ENCODE results near the gene ARHGAP28. TPM values are rescaled to one million over a fixed set of nuclear protein-coding genes. Genes with fewer than 3 reads are reported as not detected.

Gene ARHGAP28
- total RNA-seq, 6 donors from 2014 or later, result 4.1 to 18.9 (median 11.3) TPM

DNA sequence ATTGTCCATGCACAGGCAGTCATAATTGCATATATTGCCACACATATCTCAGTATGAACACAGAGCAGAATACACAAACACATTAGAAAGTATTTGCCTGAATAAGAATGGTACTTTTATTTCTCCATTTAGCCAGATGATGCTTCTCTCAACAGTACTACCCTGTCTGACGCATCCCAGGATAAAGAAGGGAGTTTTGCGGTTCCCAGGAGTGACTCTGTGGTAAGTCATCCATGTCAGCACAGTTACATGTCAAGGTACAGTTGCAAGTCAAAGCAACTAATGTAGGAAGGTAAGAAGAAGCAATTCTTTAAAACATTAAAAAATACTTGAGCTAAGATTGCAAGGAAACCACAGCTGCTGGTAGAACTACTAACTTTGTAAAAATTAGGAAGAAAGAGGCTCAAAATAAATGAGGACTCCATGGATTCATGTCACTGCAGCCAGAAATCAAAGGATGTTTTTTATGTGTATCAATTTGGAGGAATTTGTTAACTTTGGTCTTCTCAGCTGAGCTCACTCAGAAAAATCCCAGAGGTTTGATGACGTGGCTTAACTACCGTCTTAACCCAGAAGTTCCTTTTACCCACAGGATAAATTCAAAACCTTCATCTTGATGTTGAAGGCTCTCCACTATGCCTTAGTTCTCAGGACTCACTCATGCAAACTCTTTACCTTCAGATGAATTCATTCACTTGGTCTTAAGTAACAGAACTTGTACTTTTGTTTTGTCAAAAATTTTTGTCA, 130.3 kb downstream of the ARHGAP28 start:
- Histone ChIP-seq H3K9me3 (peaks cover 0 to 4% (median 0%) of the 10 kb centered on the region in 4 donors), H3K4me3 (no peak overlapping the region), H3K27me3 (no peaks in the 10 kb centered on the region), H3K27ac (no peak overlapping the region), H3K36me3 (no peaks in the 10 kb centered on the region), H3K4me1 (no peaks in the 10 kb centered on the region)
- DNase-seq, result no peak
- ATAC-seq (ENCODE audit: low FRiP score in 2 of 2), result no peak
- no peak for TF ChIP-seq CTCF (IDR thresholded peaks at IDR 0.05)
- no peak for TF ChIP-seq EP300 (IDR thresholded peaks at IDR 0.05)
- TF ChIP-seq POLR2AphosphoS5 (IDR thresholded peaks at IDR 0.05), result no peak
- TF ChIP-seq POLR2A (IDR thresholded peaks at IDR 0.05), result no peak
- 94 to 96% methylated on average over 4 of the region's 4 CpGs for WGBS, 2 donors

- WGBS, 2 donors, result 83 to 92% methylated on average over 4 of the region's 4 CpGs
- ATAC-seq (ENCODE audit: low FRiP score in 2 of 2) (no peak), DNase-seq (no peak)
- H3K27ac ChIP-seq, result no peak overlapping the region
- no peak overlapping the region for H3K4me3 ChIP-seq
- H3K36me3 ChIP-seq, result no peaks in the 10 kb centered on the region
- no peaks in the 10 kb centered on the region for H3K9me3 ChIP-seq
- H3K27me3 ChIP-seq, result no peaks in the 10 kb centered on the region
- no peak for TF ChIP-seq CTCF (IDR thresholded peaks at IDR 0.05)
- no peak for TF ChIP-seq EP300 (IDR thresholded peaks at IDR 0.05)
- TF ChIP-seq POLR2A (IDR thresholded peaks at IDR 0.05), result no peak
- TF ChIP-seq POLR2AphosphoS5 (IDR thresholded peaks at IDR 0.05), result no peak
- H3K4me1 ChIP-seq, result no peaks in the 10 kb centered on the region
These were observed 131.4 kb downstream of the ARHGAP28 start for GRCh38 chr18:6860804-6861448.

DNA sequence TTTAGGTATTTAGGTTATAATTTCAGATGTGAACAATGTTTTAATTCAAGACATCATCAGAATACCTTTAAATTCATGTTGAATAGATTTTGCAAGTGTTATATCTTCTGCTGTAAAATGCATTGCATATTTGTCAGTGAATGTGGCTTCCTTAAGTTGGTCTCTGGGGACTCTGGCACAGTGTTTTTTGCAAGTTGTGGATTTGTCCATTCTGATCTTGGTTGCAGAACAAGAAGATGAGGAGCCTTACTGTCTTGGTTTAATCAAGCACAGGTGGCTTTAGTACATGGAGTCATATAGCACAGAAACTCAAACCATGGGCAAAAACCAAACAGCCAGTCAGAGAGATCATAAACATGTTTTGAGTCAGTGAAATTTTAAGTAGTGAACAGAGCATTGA, 135.7 kb downstream of the ARHGAP28 start:
- Histone ChIP-seq H3K4me1 (no peaks in the 10 kb centered on the region), H3K27ac (no peak overlapping the region), H3K9me3 (no peaks in the 10 kb centered on the region), H3K27me3 (no peaks in the 10 kb centered on the region), H3K36me3 (no peaks in the 10 kb centered on the region), H3K4me3 (no peak overlapping the region)
- DNase-seq (no peak), ATAC-seq (ENCODE audit: low FRiP score in 2 of 2) (no peak)
- no peak for TF ChIP-seq POLR2A (IDR thresholded peaks at IDR 0.05)

GRCh38 chr18:6866552-6867085, 137.1 kb downstream of the ARHGAP28 start:
- 64 to 68% methylated on average over 3 of the region's 3 CpGs for WGBS, 2 donors
- Histone ChIP-seq H3K9me3 (no peaks in the 10 kb centered on the region), H3K27me3 (no peaks in the 10 kb centered on the region), H3K27ac (no peak overlapping the region), H3K4me3 (no peak overlapping the region), H3K4me1 (no peaks in the 10 kb centered on the region), H3K36me3 (peaks cover 0 to 5% (median 0%) of the 10 kb centered on the region in 4 donors)
- ATAC-seq (ENCODE audit: low FRiP score in 2 of 2), result no peak
- no peak for DNase-seq
- TF ChIP-seq CTCF (IDR thresholded peaks at IDR 0.05) (no peak), POLR2AphosphoS5 (IDR thresholded peaks at IDR 0.05) (no peak), POLR2A (IDR thresholded peaks at IDR 0.05) (no peak), EP300 (IDR thresholded peaks at IDR 0.05) (no peak)

DNA sequence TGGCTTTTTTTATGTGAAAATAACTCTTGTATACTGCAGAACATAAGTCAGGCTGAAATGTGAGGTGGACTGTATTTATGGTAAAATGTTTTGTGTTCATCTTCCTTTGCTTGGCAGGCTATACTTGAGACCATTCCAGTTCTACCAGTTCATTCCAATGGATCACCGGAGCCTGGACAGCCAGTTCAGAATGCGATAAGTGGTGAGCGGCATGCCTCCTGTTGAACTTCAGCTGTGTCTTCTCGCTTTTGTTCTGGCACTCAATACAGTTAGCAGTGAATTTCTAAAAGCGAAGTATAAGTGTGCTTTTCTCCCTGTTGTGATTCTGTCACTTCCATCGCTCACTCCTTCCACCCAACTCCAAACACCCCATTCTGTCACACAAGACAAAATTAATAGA, 138.5 kb downstream of the ARHGAP28 start:
- no peak overlapping the region for H3K27ac ChIP-seq
- no peak for DNase-seq
- H3K4me3 ChIP-seq, result no peak overlapping the region
- H3K27me3 ChIP-seq, result no peaks in the 10 kb centered on the region
- WGBS, 2 donors, result 86 to 88% methylated on average over 6 of the region's 6 CpGs
- TF ChIP-seq POLR2AphosphoS5 (IDR thresholded peaks at IDR 0.05), result no peak
- TF ChIP-seq CTCF (IDR thresholded peaks at IDR 0.05), result no peak
- no peak for TF ChIP-seq POLR2A (IDR thresholded peaks at IDR 0.05)
- TF ChIP-seq EP300 (IDR thresholded peaks at IDR 0.05), result no peak
- no peaks in the 10 kb centered on the region for H3K9me3 ChIP-seq
- no peak for ATAC-seq (ENCODE audit: low FRiP score in 2 of 2)
- H3K4me1 ChIP-seq, result no peaks in the 10 kb centered on the region
- peaks cover 0 to 5% (median 0%) of the 10 kb centered on the region in 4 donors for H3K36me3 ChIP-seq

All from upper lobe of left lung (tissue), 6 donors.